Osteoblast (primary cell): Measurements from ENCODE around the gene GNG12. TPM values are rescaled to one million over a fixed set of nuclear protein-coding genes. Genes with fewer than 3 reads are reported as not detected.

Experiments
- DNase-seq: peaks from one replicate; pipeline ENCODE4 v3.0.0; 2011; ENCODE audit warnings: low spot score, mixed read lengths; ENCODE audit not compliant: insufficient read length; ENCODE audit errors: missing footprints
- H2AFZ ChIP-seq: 2 replicates; pipeline ENCODE4 v1.6.0; 2011; ENCODE audit warnings: mild to moderate bottlenecking, low read length
- H3K27ac ChIP-seq: 2 replicates; pipeline ENCODE4 v1.5.1; 2011; ENCODE audit warnings: mild to moderate bottlenecking, low read depth, low read length, moderate library complexity
- H3K27me3 ChIP-seq: 2 replicates; pipeline ENCODE4 v1.6.0; 2012; ENCODE audit warnings: mild to moderate bottlenecking, control low read depth, inconsistent platforms, low read length, moderate library complexity; ENCODE audit not compliant: insufficient read depth
- H3K36me3 ChIP-seq: 2 replicates; pipeline ENCODE4 v1.5.1; 2011; ENCODE audit warnings: mild to moderate bottlenecking, low read length, control low read depth, moderate library complexity; ENCODE audit not compliant: insufficient read depth
- H3K4me1 ChIP-seq: 2 replicates; pipeline ENCODE4 v1.5.1; 2011; ENCODE audit warnings: mild to moderate bottlenecking, low read length, control low read depth, moderate library complexity; ENCODE audit not compliant: insufficient read depth
- H3K4me2 ChIP-seq: 2 replicates; pipeline ENCODE4 v1.6.0; 2011; ENCODE audit warnings: mild to moderate bottlenecking, low read length; ENCODE audit not compliant: insufficient read depth
- H3K4me3 ChIP-seq: fragments of 200-600 bp; sonication (generic); 3 replicates; pipeline ENCODE4 v1.5.1; 2012; ENCODE audit warnings: mild to moderate bottlenecking, low read length, inconsistent platforms; ENCODE audit not compliant: insufficient read depth
- H3K79me2 ChIP-seq: 2 replicates; pipeline ENCODE4 v1.6.0; 2012; ENCODE audit warnings: mild to moderate bottlenecking, low read length, control low read depth, inconsistent platforms; ENCODE audit not compliant: insufficient read depth
- H3K9me3 ChIP-seq: 2 replicates; pipeline ENCODE4 v1.5.1; 2011; ENCODE audit warnings: low read depth, low read length, control low read depth
- H4K20me1 ChIP-seq: 2 replicates; pipeline ENCODE4 v1.6.0; 2012; ENCODE audit warnings: mild to moderate bottlenecking, low read length, control low read depth; ENCODE audit not compliant: insufficient read depth
- CTCF ChIP-seq: IDR thresholded peaks from 2 replicates; pipeline ENCODE4 v1.5.1; 2011; ENCODE audit warnings: mild to moderate bottlenecking, low read depth, low read length, moderate library complexity; ENCODE audit errors: extremely low read depth
- total RNA-seq: library from RNA; depleted of rRNA; stranded (reverse); fragments of >200 nt; gene quantifications from 2 replicates; pipeline ENCODE4 v1.2.3, GENCODE V29; 2012

Gene GNG12
- total RNA-seq, 1 donor: 219 TPM

- Histone ChIP-seq H3K27ac (peak overlapping the region; percentile 57), H4K20me1 (peaks cover 31% of the 10 kb centered on the region), H3K9me3 (no peaks in the 10 kb centered on the region), H3K79me2 (peaks cover 55% of the 10 kb centered on the region), H3K4me2 (no peak overlapping the region), H3K27me3 (no peaks in the 10 kb centered on the region), H3K36me3 (peaks cover 6% of the 10 kb centered on the region), H2AFZ (no peak overlapping the region), H3K4me3 (no peak overlapping the region), H3K4me1 (peaks cover 58% of the 10 kb centered on the region)
- TF ChIP-seq CTCF: no peak
- no peak for DNase-seq
These were observed 122.0 kb downstream of the GNG12 start for GRCh38 chr1:67711158-67711854.

- Histone ChIP-seq H3K9me3 (no peaks in the 10 kb centered on the region), H3K36me3 (peaks cover 15% of the 10 kb centered on the region), H4K20me1 (peaks cover 26% of the 10 kb centered on the region), H3K4me1 (peaks cover 58% of the 10 kb centered on the region), H3K4me2 (peak overlapping the region; percentile 19), H3K4me3 (no peak overlapping the region), H3K27me3 (no peaks in the 10 kb centered on the region), H3K79me2 (peaks cover 49% of the 10 kb centered on the region), H3K27ac (peak overlapping the region; percentile 57), H2AFZ (no peak overlapping the region)
- peak; percentile 80 for DNase-seq
- no peak for TF ChIP-seq CTCF
These were observed 122.8 kb downstream of the GNG12 start for GRCh38 chr1:67710417-67710816.

GRCh38 chr1:67708606-67709005, 124.7 kb downstream of the GNG12 start:
- Histone ChIP-seq H3K4me1 (peaks cover 49% of the 10 kb centered on the region), H3K36me3 (peaks cover 33% of the 10 kb centered on the region), H3K4me2 (no peak overlapping the region), H2AFZ (no peak overlapping the region), H3K27me3 (no peaks in the 10 kb centered on the region), H3K27ac (peak overlapping the region; percentile 26), H4K20me1 (peaks cover 16% of the 10 kb centered on the region), H3K4me3 (no peak overlapping the region), H3K79me2 (peaks cover 43% of the 10 kb centered on the region), H3K9me3 (no peaks in the 10 kb centered on the region)
- DNase-seq: no peak
- TF ChIP-seq CTCF: no peak

- Histone ChIP-seq H2AFZ (no peak overlapping the region), H3K27ac (peak overlapping the region; percentile 24), H3K79me2 (peaks cover 24% of the 10 kb centered on the region), H3K27me3 (no peaks in the 10 kb centered on the region), H3K36me3 (peaks cover 52% of the 10 kb centered on the region), H3K4me1 (peaks cover 35% of the 10 kb centered on the region), H3K4me3 (no peak overlapping the region), H3K9me3 (no peaks in the 10 kb centered on the region), H4K20me1 (peaks cover 13% of the 10 kb centered on the region), H3K4me2 (no peak overlapping the region)
- TF ChIP-seq CTCF: no peak
- DNase-seq: no peak
These were observed 127.4 kb downstream of the GNG12 start for GRCh38 chr1:67705735-67706453.
